Stimulated activated CD8-positive, alpha-beta memory T cell treated with anti-CD3 and anti-CD28 coated beads, Interleukin-4, amount 100 ng/mL, for 48 hours (primary cell): ENCODE results near the gene CACNA2D3.

Source experiments
- DNase-seq: peaks from one replicate; pipeline ENCODE4 v3.0.0-alpha.2; 2020

The CACNA2D3 gene

DNA sequence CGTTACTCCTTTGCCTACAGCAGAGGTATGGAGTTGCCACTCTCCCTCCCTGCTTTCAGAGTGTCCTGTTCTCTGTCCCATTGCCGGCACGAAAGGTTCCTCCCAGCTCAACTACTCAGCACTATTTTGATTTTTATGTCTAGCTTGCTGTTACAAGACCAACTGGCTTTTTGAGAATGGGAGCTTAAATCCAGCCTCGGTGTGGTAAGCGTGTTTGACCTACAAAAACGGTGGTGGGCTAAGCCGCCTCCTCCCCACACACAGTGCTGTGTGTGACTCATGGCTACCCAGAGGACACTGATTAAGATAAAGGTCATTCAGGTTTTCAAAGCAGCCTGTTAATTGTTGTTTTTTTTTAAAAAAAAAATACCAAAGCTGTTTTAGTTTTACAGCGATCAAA, 741.0 kb downstream of the CACNA2D3 start:
- DNase-seq, result no peak

DNA sequence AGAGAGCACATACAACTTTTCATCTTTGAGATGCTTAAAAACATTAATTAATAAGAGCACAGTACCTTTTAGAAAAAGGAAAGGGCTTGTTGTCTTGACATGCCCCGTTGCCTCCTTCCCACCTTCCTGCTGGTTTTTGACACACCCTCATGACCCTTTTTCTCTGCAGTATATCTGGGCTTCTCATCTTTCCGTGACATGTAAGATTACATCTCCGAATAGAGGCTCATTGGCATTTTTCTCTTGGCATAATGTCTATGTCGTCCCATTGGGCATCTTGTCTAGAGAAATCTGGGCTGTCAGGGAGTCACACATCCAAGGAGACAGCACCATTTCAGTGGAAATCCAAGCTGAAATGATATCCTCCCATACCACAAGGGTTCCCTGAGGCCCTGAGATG, 741.4 kb downstream of the CACNA2D3 start:
- no peak for DNase-seq

DNA sequence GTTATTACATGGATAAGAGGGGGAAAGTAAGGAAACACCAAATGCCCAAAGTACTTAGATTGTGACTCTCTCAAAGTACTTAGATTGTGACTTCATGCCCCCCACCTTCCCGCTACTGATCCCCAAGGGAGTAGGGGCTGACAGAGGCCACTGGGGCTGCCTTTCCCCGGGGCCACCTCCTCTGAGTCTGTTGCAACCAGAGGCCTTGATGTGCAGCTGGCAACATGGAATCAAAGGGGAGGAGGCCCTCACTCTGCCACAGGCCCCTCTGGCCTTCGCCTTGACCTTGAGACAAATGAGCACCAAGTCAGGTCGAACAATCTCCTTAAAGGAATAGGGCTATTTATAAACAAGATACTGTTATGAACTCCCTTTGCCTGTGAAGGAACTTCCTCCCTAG, 743.0 kb downstream of the CACNA2D3 start:
- DNase-seq, result no peak

DNA sequence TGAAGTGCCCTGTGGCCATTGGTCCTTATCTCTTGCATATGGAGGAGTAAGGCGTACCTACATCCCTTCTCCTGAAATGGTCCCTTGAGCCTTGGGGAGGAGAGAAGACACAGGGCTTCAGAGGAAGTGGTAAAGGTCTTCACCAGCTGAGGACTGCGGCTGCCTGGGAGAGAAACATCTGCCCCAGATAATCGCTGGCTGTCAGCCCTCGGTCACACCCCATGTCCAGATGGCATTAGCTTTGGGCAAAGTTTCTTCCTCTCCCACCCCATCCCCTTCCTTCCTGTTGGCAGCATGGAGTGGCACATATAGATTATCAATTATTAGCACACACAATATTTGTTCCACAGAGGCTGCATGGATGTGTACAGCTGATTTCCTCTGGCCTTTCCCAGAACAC, 743.9 kb downstream of the CACNA2D3 start:
- no peak for DNase-seq

DNA sequence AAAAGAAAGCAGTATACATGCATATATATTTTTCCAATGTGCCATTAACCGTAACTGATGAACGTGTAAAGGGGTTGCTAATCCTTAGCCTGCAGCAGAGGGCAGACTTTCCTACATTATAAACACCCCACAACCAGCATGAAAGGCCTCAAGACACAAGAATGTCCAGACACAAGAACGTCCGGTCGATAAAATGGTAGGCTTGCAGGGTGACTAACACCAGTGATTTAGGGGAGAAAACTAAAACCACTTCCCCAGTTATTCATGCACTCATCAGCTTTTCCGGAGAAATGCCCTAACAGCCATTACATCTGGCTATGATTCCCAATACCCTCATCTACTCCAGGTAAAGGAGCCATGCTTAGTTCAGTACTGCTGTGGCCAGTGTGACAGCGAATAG, 748.1 kb downstream of the CACNA2D3 start:
- DNase-seq, result no peak

DNA sequence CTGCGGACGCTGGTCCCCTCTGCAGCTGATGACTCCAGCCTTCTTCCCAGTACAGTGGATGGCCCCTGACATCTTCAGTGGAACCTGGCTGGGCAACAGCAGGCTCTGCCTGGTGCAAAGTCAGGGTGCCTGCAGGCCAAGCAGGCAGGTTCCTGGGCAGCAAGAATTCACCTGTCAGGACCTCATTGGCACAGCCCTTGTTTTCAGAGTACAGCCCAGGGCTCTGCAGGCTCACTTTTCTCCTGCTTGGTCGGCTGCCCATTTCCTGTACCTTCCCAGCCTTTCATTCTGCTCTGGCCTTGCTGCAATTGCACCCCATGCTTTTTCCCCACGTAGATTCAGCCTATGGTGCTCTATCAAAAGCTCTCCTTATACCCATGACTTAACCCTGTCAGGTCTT, 749.5 kb downstream of the CACNA2D3 start:
- no peak for DNase-seq

DNA sequence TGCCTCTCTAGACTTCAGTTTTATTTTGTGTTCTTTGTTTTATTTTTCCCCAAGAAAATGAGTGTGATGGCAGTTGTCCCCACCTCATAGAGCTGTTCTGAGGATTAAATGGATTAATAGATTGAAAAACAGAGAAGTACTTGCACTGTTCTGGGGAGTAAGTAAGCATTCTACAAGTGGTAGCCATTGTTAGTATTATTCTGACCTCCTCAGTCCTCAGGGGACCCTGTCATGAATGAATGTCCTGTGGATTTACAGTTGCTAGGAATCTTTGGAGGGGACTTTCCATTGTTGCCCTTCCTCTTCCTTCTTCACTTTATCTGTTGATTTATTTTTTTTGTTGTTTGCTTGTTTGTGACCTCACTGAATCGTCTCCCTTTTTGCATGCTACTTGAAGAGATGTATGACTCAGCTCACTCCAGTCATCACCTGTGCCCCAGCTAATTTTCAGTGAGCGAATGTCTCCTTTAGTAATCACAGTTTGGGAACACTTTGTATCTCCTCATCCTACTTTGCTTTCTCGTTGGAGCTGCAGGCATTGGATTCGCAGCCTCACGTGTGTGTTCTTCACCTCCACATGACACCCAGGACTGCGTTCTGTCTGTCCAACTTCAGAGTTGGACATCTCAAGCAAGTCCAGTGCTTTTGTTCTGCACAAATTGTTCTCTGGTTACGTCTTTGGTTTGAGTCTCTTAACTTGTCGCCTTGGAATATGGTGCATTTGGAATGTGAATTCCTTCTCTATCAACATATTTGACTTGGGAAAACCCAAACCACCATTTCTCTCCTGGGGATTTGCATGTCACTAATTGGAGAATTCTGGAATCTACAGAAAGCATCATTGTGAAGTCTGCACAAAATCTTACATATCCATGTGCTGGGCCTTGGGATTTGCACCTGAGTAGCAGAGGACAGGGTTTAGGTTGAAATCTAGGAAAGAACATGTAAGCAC, 751.0 kb downstream of the CACNA2D3 start:
- DNase-seq, result no peak

DNA sequence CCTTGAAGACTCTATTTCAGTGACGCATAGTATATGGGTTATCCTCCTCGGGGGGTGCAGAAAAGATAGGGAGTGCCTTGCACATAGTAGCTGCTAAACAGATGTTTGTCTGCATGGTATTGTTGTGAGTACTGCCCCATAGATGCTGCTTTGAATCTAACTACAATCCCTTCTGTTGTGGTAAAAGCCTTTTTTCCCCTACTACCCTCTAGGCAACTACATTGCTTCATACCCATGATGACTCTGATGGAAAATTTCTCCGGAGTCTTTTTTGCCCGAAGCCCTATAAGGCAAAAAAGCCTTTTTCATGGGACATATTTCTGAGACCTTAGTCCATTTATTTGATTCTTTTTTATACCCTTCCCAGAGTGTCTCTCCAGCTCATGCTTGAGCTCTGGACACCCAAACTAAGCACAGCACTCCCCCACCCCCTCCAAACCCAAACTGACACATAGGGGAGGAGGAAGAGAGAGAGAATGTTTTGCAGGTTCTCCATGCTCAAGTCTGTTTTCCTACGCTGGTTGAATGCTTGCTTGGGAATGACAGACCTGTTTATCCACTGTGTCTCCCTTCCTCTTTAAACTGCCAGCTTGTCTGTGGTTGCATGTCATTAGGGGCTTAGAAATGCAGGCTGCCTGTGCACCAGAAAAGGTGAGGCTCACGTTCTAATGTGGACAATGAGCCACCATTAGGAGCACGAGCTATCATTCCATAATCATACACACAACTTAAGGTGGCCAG, 752.6 kb downstream of the CACNA2D3 start:
- no peak for DNase-seq

DNA sequence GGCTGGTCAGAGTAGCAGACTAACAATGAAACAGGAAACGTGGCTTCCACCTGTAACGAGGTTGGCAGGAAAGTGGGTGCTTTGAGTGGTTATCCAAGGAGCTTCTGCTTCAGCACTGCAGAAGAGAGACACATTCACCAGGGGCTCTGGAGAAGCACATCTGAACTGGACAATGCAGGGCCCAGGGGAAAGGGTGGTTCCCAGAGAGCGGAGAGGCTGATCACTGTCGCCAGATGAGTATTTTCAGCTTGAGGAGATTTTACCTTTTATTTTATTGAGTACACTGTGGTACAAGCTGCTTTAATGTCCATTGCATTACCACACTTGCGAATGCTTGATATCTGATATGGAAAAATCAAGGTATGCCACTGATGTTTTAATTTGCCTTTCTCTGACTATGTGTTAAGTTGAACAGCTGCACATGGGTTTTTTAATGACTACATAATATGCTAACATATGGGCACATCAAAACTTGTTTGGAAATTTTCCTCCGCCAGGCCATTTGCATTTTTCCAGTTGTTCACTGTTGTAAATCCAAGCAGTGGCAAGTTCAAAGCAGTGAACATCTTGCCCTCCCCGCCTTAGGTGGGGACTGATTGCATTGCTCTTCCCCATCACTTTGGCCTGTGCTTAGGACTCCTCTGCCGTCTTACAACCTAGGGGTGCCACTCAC, 753.4 kb downstream of the CACNA2D3 start:
- no peak for DNase-seq

DNA sequence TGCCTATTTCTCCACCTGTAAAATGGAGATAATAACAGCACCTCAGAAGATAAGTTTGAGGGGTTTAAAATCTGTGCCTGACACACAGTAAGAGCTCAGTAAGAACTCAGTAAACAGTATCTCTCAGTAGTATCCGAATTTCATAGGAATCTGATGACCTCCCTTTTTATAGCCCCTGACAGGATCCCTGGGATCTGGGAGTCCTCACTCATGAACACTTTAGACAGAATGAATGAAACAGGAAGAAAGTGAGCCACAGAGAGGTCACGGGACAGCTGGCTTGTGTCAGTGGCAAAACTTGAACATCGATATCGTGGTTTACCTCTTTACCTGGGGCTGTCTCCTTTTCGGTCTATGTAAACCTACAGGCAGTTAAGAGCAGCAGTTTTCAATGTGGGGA, 754.3 kb downstream of the CACNA2D3 start:
- no peak for DNase-seq

DNA sequence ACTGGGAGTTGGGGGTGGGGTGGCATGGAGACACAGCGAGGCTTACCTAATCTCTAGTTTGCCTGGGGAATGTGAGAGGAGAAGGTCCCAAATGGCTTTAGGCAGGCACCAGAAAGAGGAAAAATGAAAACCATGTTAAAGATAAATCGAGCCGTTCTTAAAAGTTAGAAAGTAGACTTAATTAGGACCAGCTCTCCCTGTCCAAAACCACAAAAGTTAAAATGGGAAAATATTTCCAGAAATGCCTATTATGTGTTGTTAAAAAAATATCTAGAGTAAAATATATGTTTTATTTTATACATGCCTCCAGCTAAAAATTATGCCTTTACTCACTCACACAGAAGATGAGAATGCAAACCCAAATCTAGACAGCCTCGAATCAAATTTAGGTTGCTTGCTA, 755.4 kb downstream of the CACNA2D3 start:
- no peak for DNase-seq

DNA sequence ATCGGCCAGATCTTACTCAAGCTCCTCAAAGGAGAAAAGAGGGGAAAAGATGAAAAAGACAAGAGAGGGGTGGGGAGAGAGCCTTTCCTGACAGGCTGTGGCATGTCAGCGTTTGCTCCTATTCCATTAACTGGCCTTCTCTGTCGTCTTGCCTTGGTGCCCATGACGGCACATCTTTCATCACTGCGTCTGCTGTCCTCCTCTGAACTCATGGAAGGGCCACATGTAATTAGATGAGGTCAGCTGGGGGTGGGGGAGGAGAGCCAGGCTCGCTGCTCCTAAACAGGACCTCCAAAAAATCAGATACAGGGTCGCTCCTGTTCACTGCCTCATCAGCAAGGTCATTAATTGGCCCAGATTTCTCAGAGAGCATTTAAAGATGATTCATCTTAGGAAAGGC, 755.8 kb downstream of the CACNA2D3 start:
- no peak for DNase-seq

DNA sequence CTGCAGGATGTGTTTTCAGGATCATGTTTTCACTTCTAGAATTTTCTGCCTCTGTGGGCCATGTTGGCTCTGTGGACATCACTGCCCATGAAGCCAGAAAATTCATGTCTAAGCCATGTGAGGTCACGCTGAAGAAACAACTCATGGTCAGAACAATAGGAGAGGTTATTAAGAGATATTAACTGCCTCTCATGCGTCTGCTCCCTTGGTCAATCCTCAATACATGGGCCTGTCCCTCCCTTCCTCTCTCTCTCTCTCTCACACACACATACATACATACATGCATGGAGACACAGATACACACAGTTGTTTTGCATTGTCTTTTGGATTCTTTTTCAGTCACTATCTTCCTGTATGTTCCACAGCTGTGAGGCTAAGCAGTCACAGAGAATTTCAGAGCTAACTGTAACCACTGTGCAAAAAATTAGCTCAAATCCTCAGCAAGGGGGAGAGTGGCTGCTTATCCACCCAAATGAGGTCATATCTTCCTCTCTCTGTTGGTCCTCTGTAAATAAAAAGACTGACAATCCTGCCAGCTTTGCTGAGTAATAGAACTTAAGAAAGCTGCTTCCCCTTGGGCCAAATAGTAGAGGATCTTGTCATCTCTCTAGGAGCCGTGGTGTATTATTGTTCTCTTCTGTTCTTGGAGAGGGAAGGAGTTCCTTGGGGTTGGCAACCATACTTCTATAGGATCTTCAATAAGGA, 759.9 kb downstream of the CACNA2D3 start:
- no peak for DNase-seq

DNA sequence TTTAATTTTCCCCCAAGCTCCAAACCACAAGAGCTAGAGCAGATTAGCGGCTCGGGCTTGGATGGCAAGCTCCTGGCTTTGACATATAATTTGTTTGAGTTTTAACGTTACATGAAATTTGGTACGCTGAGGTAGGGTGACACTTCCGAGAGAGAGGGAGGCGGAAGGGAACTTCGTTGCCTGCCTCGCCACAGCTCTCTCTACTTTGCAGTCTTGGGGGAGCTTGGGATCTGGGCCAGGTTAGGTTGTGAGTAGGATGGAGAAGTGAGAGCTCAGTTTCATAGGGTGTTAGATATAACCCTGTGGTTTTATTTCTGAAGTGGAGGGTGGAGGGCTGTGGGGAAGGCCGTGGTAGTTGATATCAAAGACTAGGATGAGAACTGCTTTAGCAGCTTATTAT, 765.8 kb downstream of the CACNA2D3 start:
- no peak for DNase-seq

DNA sequence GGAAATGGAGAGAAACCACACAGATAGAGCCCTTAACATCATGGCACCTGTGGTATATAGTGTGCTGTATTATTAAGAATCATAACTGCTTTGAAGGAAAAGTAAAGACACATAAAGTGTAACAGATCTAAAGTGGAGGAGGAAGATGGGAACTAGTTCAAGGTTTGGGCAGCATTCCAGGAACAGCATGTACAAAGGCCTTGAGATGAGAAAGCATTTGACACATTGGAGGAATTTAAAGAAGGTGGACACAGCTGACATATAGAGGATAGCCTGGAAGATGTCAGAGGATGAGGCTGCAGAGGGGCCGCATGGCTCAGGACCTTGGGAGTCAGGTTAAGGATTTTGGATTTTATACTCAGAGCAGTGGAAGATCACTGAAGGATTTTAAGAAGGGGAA, 766.5 kb downstream of the CACNA2D3 start:
- no peak for DNase-seq

DNA sequence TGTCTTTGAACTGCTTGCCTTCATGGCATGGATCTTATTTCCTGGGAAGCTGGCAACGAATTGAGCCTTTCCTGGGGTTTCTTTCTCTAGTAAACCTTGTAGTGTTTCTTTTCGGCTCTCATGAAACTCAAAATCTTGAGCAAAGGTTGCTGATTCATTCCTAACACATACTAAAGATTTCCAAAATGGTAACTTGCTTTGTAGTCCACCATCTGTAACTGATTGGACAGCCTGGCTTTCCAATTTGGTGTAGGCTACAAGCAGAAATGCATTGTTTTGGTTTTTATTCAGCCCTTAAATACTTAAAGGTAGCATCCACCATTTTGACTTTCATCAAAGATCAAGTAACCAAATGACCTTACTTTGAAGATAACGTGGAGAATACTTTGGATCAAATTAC, 767.4 kb downstream of the CACNA2D3 start:
- DNase-seq, result no peak

DNA sequence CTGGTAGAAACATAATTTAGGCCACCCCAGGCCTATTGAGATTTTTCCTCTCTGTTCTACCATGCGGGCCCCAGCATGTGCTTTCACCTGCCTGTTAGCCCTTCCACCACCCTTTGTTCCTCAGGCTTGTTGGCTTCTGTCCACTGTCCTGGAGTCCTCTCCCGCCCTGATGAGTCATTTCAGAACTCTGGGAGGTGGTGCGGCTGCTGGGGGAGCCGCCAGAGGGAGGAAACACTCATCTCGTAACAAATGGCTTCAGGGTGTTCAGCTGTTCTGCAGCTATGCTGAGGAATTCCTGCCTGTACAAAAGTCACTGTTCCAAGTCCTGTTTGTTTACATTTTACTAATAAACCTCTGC, 769.2 kb downstream of the CACNA2D3 start:
- DNase-seq, result no peak

DNA sequence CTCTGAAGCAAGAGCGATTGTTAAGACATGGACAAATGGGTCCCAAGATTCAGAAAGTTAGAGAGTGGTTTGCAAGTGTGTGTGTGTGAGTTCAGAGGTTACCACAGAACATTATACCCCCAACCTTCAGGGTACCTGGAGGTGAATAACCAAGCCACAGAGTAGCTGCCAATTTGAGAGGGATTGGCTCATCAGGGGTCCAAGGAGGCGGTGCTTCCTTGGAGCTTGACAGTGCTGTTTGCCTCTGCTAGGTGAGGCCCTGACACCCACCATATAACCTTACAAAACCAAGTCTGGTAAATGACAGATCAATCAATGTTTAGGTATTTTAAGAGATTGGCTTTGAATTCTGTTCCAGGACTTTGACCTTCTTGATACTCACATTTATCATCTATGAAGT, 769.8 kb downstream of the CACNA2D3 start:
- DNase-seq, result no peak

DNA sequence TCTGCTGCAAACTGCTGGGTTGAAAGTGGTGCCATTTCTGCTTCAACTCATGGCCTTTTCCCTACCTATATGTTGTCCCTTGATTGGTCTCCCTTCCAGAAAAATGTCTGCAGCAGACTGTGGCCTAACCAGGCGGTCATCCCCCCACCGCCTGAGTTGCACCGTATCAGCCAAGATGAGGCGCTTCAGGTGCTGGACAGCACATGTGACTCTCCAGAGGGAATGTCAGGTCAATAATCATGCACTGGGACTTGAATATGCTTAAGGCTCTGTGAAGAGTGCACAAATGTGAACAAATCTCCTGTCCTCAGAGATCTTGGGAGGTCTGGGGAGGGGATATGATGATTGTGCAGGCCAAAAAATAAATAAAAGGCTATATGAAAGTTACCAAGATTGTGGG, 773.3 kb downstream of the CACNA2D3 start:
- no peak for DNase-seq

DNA sequence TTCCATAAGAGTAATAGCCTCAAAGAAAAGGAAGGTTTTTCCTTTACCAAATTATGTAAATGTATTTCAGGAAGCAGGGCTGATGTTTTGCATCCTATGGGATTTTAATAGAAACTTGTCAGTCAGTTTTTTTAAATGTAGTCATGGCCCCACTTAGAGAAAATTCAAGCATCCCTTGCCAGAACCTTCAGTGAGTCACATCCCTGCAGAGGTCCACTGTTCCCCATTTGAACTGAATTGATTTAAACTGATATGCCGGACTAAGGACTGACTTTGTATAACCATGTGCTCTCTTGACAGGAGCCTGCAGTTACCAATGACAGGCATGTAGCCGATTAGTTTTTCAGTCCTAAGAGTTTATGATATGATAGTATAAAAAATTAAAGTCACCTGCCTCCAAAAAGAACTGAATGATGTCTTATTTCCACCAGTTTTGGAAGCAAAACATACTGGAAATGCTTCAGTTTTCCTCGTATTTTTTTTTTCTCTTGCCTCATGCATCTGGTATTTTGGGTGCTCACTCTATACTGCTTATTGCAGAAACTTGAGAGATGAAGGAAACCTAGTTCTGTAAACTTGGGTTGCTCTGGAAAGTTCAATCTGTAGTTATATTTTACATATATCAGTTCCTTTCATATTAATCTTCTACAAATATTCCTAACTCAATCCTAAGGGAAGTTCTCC, 774.8 kb downstream of the CACNA2D3 start:
- no peak for DNase-seq

DNA sequence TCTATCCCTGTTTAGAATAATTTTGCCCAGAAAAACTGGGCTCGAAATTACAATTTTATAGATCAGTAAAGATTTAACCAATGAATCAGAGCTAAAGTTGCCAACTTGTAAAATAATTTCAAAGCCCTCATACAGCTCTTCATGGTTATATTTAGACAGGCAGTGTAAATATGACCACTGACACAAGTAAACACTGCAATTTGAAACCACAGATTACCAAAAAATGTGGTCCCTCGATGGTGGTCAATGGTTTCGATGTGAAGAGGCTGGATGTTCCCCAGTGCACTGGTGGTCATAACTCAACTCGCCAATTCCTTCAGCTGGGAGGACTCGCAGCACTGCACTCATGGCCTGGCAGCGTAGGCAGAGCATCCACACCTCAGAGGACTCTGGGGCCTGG, 776.9 kb downstream of the CACNA2D3 start:
- no peak for DNase-seq

DNA sequence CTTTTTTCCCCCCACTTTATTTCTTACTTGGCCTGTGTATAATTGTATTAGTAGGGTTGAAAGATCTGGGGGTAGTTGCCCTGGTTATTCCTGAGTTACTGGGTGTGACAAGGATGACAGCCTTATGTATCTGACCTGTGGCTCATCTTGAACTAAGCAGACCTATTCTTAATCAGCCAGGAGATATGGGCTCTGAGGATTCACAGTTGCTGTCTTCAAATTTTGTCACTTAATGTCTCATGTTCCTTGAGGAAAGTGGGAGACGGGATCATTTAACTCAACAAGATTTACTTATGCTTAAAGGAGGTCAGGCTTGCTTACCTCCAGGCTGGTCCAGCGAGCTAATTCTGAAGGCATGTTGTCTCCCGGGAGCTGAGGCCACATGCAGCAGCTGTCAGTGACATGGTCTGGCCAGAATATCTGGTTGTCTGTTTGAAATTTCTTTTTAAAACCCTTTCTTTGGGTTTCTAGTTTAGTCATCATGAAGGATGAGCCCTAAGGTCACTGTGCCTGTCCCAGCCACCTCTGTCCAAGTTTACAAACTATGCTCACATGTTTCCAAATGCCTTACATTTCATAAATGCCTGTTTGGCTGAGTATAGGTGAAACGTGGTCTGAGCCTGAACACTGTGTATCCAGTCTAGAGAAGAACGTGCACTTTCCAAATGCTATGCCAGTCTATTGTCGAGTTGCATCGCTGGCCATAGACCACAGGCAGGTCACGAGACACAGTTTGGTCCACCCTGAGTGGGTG, 778.7 kb downstream of the CACNA2D3 start:
- DNase-seq, result no peak
